Brain microvascular endothelial cell (primary cell): Measurements from ENCODE around the gene SHISA9.

Source experiments
- DNase-seq: peaks from one replicate; pipeline ENCODE4 v3.0.0-alpha.2; 2020
- H3K27ac ChIP-seq: fragments of 250-450 bp; sonication (Bioruptor Pico); 2 replicates; pipeline ENCODE4 v1.5.1; 2020; ENCODE audit warnings: mild to moderate bottlenecking, moderate library complexity
- H3K27me3 ChIP-seq: fragments of 250-450 bp; sonication (Bioruptor Pico); replicated peaks from 2 replicates; pipeline ENCODE4 v1.5.1; 2020; ENCODE audit warnings: mild to moderate bottlenecking
- H3K36me3 ChIP-seq: fragments of 250-450 bp; sonication (Bioruptor Pico); replicated peaks from 2 replicates; pipeline ENCODE4 v1.5.1; 2020; ENCODE audit warnings: mild to moderate bottlenecking
- H3K4me3 ChIP-seq: 2 replicates; pipeline ENCODE4 v1.5.1; 2011; ENCODE audit warnings: low read depth, mild to moderate bottlenecking, control low read depth, low read length, moderate library complexity
- CTCF ChIP-seq: IDR thresholded peaks from 2 replicates; pipeline ENCODE4 v1.5.1; 2011; ENCODE audit warnings: low read depth, mild to moderate bottlenecking, moderate library complexity, low read length, control low read depth, inconsistent platforms; ENCODE audit errors: missing control alignments
- in situ Hi-C: cut with HindIII; loops from 2 replicates; pipeline ENCODE4 v1.10.0; 2017; ENCODE audit warnings: low sequenced_read_pairs, low pct_ligation_motif_present

SHISA9 gene

GRCh38 chr16:13041646-13042290 lies 140.4 kb downstream of the SHISA9 start:
- no peaks in the 10 kb centered on the region for H3K27me3 ChIP-seq
- TF ChIP-seq CTCF, result no peak
- in situ Hi-C loops, result no loop called here
- DNase-seq, result no peak
- H3K4me3 ChIP-seq, result no peak overlapping the region
- no peak overlapping the region for H3K27ac ChIP-seq
- no peaks in the 10 kb centered on the region for H3K36me3 ChIP-seq

- Histone ChIP-seq H3K27ac (no peak overlapping the region), H3K36me3 (no peaks in the 10 kb centered on the region), H3K27me3 (no peaks in the 10 kb centered on the region), H3K4me3 (no peak overlapping the region)
- no peak for TF ChIP-seq CTCF
- DNase-seq, result no peak
- in situ Hi-C loops, result no loop called here
Observed at GRCh38 chr16:13042291-13042685, 140.9 kb downstream of the SHISA9 start.

GRCh38 chr16:13046061-13046821 lies 144.8 kb downstream of the SHISA9 start:
- no peak overlapping the region for H3K27ac ChIP-seq
- no peak for DNase-seq
- H3K27me3 ChIP-seq, result no peaks in the 10 kb centered on the region
- H3K4me3 ChIP-seq, result no peak overlapping the region
- no peak for TF ChIP-seq CTCF
- in situ Hi-C loops, result no loop called here
- no peaks in the 10 kb centered on the region for H3K36me3 ChIP-seq

GRCh38 chr16:13047276-13047675 lies 145.9 kb downstream of the SHISA9 start:
- no peak for TF ChIP-seq CTCF
- H3K27me3 ChIP-seq, result no peaks in the 10 kb centered on the region
- in situ Hi-C loops, result no loop called here
- H3K4me3 ChIP-seq, result no peak overlapping the region
- no peak for DNase-seq
- no peaks in the 10 kb centered on the region for H3K36me3 ChIP-seq
- no peak overlapping the region for H3K27ac ChIP-seq

GRCh38 chr16:13049688-13050087 lies 148.3 kb downstream of the SHISA9 start:
- no peak for TF ChIP-seq CTCF
- no peaks in the 10 kb centered on the region for H3K36me3 ChIP-seq
- no peak overlapping the region for H3K27ac ChIP-seq
- no peak overlapping the region for H3K4me3 ChIP-seq
- H3K27me3 ChIP-seq, result no peaks in the 10 kb centered on the region
- in situ Hi-C loops, result no loop called here
- no peak for DNase-seq
